GM18499 (cell line): ENCODE measurements around the gene NOL4L.
"Not testable (repeated sequence)": the region's sequence is repeated elsewhere in the genome, so short reads cannot be mapped to it uniquely, and the experiment has no call there.

Source experiments
- ATAC-seq: cut with Tn5 transposase; IDR thresholded peaks from one replicate; pipeline ENCODE4 v1.9.1; 2021; ENCODE audit warnings: moderate number of reproducible peaks; ENCODE audit not compliant: insufficient read depth, unreplicated experiment

The NOL4L gene

DNA sequence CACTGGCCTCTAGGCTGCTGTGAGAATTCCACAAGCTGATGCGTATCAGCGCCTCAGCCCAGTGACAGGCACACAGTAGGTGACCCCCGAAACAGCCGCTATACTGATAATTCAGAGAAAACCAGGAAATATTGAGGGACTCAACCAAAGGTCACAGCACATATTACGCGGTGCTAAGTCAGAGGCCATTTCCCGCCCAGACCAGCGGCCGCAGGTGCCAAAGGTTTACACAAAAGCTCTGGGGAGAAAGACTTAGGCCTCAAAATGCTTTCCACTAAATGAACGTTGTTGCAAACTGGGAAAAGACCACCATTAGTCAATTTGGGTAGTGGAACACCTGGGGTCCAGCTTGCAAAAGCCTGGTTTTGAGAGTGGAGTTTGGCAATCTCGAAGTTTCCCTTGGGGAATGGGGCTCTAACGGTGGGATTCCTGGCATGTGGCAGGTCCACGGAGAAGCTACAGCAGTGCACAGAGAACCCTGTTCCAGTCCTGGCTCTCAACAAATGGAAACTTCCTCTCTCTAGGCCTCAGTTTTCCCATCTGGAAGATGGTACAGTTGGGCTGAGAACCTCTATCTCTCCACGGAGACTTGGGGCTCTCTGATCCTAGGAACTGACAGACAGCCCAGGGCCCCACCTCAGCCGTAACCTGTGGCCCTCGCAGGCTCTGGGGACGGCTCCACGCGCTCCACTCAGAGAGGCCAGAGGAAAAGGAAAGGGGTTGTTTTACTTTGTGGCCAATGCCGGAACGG lies 4.7 kb downstream of the NOL4L start:
- no peak for ATAC-seq

DNA sequence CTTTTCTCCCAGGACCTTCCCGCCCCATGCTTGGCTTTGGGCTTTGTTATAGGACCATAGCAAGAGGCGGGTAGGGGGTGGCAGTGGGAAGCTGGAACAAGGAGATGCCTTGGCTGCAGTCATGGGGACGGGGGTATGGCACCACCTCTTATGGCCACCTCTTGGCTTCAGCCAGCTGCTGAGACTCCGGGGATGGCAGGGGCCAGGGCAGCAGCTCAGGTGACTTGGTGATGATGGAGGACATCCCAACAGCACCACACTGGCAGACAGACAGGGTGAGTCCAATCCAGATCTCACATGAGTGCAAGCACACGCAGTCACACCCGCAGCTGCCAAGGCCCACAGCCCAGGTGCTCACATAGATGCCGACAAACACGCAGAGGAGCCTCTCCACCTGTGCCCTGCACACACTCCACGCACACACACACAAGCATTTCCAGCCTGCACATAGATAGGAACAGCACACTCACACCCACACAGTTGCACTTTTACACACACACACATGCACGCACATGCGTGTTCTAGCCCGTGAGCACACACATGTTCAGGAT lies 6.2 kb downstream of the NOL4L start:
- ATAC-seq, result no peak

- not testable (repeated sequence) for ATAC-seq
These were observed 7.1 kb downstream of the NOL4L start for GRCh38 chr20:32578062-32578461.

GRCh38 chr20:32577657-32578056 lies 7.5 kb downstream of the NOL4L start:
- no peak for ATAC-seq

GRCh38 chr20:32577023-32577422 lies 8.1 kb downstream of the NOL4L start:
- ATAC-seq, result no peak

- ATAC-seq, result no peak
These were observed 8.6 kb downstream of the NOL4L start for GRCh38 chr20:32576560-32576959.

GRCh38 chr20:32575805-32576204 lies 9.3 kb downstream of the NOL4L start:
- no peak for ATAC-seq

- no peak for ATAC-seq
These were observed 9.9 kb downstream of the NOL4L start for GRCh38 chr20:32575227-32575581.

DNA sequence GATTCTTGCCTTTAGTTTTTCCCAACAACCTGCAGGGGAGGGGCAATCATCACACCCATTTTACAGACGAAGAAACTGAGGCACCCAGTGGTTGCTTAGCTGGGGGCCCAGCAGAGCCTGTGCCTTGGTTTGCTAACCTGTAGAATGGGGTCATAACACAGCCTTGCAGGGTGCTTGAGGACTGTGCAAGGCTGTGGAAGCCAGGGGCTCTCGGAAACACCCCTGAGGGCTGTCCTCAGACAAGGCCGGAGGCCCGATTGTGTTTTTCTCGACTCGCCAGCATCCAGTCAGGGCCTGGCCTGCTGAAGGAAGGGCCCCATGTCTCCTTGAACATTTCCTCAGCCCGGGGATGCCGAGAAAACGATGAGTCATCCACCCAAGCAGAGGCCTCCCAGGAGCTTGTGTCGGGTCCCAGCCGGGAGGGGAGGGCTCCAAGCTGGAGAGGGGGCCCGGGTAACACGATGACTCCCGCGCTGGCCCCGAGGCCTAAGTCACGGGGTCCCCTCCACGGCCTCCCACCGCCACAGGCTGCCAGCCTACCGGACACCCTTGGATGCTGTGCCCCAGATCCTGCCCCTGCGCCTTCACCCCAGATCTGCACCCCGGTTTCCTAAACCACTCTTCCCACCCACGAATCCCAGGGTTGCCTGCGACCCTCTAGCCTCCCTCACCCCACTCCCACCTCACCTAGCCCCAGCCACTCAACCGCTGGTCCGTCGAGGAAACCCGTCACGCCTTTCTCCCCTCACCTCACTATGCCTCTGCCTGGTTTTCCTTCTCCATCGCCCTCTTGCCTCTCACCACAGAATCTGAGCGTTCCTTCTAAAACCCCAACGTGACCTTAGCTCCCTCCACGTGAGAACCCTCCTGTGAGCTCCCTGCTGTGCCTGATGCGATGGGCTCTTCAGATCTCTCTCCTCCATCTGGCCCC lies 10.6 kb downstream of the NOL4L start:
- ATAC-seq, result no peak

GRCh38 chr20:32573167-32573851 lies 11.8 kb downstream of the NOL4L start:
- ATAC-seq, result no peak

DNA sequence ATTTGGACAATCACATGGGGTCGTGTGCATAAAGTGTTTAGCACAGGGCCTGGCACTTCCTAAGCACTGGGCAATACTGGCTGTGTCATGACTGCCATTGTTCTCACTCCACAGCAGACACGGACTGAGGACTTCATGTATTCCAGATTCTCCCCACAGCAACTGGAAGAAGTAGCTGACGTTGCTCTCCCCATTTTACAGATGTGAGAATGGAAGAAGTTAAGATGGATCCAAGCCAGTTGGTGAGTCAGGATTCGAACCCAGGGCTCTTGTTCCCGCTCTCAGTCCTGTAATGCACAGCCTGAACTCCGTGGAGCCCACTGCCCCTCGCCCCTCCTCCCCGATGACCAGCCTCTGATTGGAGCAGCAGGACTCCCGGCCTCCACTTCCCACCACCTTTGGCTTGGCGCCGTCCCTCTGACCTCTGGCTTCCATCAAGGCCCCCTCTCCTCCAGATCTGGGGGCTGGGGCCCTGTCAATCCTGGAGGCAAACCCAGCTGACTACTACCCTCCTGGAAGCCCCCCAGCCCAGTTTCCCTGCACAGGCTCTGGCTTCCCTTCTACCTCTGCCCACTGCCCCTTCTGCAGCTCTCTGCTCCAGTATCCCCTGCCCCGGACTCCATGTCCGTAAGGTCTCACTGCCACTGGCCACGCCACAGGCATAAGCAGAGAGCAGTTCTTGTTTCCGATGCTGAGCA lies 12.7 kb downstream of the NOL4L start:
- no peak for ATAC-seq

DNA sequence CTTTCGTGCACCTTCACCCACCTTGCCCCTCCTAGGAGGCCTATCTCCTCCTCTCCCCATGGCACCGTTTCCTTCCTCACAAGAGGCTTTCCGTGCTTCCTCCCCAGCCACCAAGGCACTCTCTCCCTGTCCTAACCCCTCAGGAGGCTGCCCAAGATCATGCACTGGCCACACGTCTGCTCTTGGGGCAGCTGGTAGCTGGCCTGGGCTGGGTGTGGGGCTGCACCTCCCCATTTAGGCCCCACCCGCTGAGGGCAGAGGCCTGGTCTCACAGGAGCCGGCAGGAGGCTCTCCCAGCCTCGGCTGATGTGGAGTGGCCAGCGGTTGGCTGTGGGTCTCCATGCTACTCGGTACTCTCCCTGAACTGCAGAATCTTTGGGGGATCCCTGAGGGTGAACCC lies 13.6 kb downstream of the NOL4L start:
- ATAC-seq, result no peak

GRCh38 chr20:32570401-32571190 lies 14.5 kb downstream of the NOL4L start:
- ATAC-seq, result no peak

DNA sequence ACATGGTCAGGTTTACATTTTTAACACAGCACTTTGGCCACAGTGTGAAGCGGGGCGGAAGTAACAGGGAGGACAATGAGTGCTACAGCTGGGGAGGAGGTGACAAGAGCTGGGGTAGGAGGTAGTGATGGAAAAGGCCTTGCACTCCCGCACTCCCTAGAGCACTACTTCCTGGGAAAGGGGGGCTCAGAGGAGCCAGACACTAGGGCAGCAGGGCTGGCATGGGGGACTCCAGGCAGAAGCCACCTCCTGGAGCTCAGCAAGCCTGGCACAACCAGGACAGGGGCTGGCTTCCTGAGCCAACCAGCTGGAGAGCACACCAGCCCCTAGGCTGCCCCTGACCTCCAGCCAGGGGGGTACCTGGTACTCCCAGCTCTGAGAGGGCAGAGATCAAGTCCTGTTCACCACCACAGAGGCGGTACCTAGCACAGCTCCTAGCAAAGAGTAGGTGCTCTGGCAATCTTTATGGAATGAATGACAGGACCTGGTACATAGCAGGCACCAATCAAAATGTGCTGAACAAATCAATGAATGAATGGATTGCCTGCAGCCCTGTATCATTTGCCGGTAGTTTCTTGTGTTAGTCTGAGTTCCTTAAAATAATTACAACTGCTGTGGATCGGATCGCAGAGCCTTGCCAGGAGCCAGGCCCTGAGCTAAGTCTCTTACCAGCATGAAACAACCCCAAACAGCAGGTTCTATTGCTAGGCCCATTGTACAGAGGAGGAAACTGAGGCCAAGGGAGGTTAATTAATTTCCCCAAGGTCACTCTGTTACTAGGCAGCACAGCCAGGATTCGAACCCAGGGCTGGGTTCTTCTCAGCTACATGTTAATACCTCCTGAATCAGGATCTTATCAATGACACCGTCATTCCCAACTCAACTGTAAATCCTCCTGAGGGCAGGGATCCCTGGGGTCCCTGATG lies 15.5 kb downstream of the NOL4L start:
- no peak for ATAC-seq

GRCh38 chr20:32569018-32569379 lies 16.1 kb downstream of the NOL4L start:
- ATAC-seq, result no peak

DNA sequence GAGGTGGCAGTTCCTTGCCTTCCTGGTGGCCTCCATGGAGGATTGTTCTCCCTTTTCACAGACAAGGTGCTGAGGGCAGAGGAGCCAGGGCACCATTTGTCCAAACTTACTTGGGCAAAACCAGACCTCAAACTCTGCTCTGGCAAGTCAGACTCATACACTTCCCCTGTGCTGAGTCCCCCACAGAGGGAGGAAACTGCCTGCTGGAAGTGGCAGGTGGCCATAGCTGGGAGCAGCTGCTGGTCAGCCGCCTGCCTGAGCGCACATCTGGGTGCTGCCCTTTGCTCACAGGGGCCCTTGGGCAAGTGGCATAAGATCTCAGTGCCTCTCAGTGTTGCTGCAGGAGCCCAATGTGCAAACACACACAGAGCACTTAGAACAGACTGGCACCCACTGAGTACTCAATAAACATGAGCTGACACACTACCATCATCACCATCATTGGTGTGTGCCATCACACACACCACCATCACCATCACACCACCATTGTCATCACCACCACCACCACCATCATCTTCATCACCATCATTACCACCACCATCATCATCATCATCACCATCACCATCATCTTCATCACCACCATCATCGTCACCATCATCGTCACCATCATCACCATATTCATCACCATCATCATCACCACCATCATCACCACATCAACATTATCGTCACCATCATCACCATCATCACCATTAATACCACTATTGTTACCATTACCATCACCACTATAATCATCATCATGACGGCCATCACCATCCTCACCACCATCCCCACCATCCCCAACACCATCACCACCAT lies 17.6 kb downstream of the NOL4L start:
- ATAC-seq, result no peak
